ENCODE results near the gene CENPW. TPM values are rescaled to one million over a fixed set of nuclear protein-coding genes. Genes with fewer than 3 reads are reported as not detected.

Gene CENPW
- total and polyA plus RNA-seq, 4 donors, result 0.63 to 10.3 (median 4.4) TPM

DNA sequence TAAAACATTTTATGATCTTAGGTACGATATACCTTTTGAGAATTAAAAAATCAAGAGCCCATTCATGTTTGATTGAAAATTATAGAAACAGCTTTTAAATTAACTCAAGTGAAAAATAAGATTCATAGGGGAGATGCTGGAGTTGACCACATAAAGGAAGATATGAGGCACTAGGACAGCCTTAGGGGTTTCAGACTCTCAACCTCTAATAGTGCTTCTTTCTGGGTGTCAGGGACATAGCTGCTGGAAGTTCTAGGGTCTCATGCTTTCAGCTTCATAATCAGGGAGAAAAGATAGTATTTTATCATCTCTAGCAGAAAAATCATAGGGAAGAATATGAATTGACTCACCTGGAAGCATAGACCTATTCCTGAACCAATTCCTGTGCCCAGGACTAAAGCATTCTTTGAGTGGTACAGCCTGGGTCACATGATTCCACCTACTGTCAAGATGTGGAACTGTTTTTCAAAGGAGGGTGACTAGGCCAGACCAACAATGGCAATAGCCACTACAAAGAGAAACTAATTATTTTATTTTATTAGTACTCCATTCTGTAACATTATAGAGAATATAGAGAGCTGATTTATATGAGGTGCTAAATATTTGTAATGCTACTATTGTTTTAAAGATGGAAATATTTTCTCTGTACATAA lies 27.8 kb upstream of the CENPW start:
- no peak overlapping the region for H3K9ac ChIP-seq (ENCODE audit: insufficient read depth in 1 of 2, low read length in 2 of 2)
- no peak overlapping the region for H3K4me3 ChIP-seq
- H3K27ac ChIP-seq (ENCODE audit: low read depth in 1 of 2, low read length in 1 of 2), result no peak overlapping the region
- H3K36me3 ChIP-seq (ENCODE audit: control insufficient read depth in 4 of 4, insufficient read depth in 4 of 4, low read length in 4 of 4), result no peaks in the 10 kb centered on the region
- DNase-seq, result no peak
- H3K9me3 ChIP-seq (ENCODE audit: control insufficient read depth in 4 of 4, insufficient read depth in 3 of 4, low read length in 3 of 4), result no peaks in the 10 kb centered on the region
- TF ChIP-seq, protein P1, sequence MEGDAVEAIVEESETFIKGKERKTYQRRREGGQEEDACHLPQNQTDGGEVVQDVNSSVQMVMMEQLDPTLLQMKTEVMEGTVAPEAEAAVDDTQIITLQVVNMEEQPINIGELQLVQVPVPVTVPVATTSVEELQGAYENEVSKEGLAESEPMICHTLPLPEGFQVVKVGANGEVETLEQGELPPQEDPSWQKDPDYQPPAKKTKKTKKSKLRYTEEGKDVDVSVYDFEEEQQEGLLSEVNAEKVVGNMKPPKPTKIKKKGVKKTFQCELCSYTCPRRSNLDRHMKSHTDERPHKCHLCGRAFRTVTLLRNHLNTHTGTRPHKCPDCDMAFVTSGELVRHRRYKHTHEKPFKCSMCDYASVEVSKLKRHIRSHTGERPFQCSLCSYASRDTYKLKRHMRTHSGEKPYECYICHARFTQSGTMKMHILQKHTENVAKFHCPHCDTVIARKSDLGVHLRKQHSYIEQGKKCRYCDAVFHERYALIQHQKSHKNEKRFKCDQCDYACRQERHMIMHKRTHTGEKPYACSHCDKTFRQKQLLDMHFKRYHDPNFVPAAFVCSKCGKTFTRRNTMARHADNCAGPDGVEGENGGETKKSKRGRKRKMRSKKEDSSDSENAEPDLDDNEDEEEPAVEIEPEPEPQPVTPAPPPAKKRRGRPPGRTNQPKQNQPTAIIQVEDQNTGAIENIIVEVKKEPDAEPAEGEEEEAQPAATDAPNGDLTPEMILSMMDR (IDR thresholded peaks at IDR 0.05; ENCODE audit: control extremely low read depth, extremely low read depth), result no peak
- no peaks in the 10 kb centered on the region for H3K27me3 ChIP-seq (ENCODE audit: control insufficient read depth in 3 of 3, insufficient read depth in 3 of 3, low read length in 2 of 3)
- no peak for ATAC-seq (ENCODE audit: insufficient read depth, low FRiP score)
- H3K4me1 ChIP-seq (ENCODE audit: control insufficient read depth in 5 of 5, insufficient read depth in 5 of 5, low read length in 5 of 5), result no peaks in the 10 kb centered on the region
- WGBS, 2 donors, result 89 to 96% methylated on average over 1 of the region's 1 CpG

GRCh38 chr6:126313941-126314340 lies 26.0 kb upstream of the CENPW start:
- Histone ChIP-seq H3K4me1 (ENCODE audit: control insufficient read depth in 5 of 5, insufficient read depth in 5 of 5, low read length in 5 of 5) (no peaks in the 10 kb centered on the region), H3K27me3 (ENCODE audit: control insufficient read depth in 3 of 3, insufficient read depth in 3 of 3, low read length in 2 of 3) (no peaks in the 10 kb centered on the region), H3K9me3 (ENCODE audit: control insufficient read depth in 4 of 4, insufficient read depth in 3 of 4, low read length in 3 of 4) (no peaks in the 10 kb centered on the region), H3K9ac (ENCODE audit: insufficient read depth in 1 of 2, low read length in 2 of 2) (no peak overlapping the region), H3K4me3 (no peak overlapping the region), H3K36me3 (ENCODE audit: control insufficient read depth in 4 of 4, insufficient read depth in 4 of 4, low read length in 4 of 4) (no peaks in the 10 kb centered on the region), H3K27ac (ENCODE audit: low read depth in 1 of 2, low read length in 1 of 2) (no peak overlapping the region)
- 77 to 97% methylated on average over 1 of the region's 1 CpG for WGBS, 2 donors
- TF ChIP-seq, protein P1 (IDR thresholded peaks at IDR 0.05; ENCODE audit: control extremely low read depth, extremely low read depth), result no peak
- ATAC-seq (ENCODE audit: insufficient read depth, low FRiP score), result no peak
- DNase-seq, result no peak

DNA sequence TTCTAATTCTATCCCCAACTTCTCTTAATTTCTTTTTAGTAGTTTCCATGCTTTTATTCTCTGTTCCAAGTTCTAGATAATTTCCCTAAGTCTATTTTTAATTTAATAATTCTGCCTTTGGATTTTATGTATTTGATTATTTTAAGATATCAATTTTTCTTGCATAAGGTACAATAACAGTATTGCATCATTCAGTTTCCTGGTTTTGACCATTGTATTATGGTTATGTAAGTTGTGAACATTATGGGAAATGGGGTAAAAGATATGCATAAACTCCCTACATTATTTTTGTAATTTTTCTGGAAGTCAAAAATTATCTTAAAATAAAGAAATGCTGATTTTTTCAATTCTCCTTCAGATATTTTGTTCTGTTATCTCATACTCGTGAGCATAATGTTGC lies 21.1 kb upstream of the CENPW start:
- no peak overlapping the region for H3K9ac ChIP-seq (ENCODE audit: insufficient read depth in 1 of 2, low read length in 2 of 2)
- no peak overlapping the region for H3K4me3 ChIP-seq
- 83 to 89% methylated on average over 1 of the region's 1 CpG for WGBS, 2 donors
- DNase-seq (no peak), ATAC-seq (ENCODE audit: insufficient read depth, low FRiP score) (no peak)
- H3K4me1 ChIP-seq (ENCODE audit: control insufficient read depth in 5 of 5, insufficient read depth in 5 of 5, low read length in 5 of 5), result no peaks in the 10 kb centered on the region
- TF ChIP-seq, protein P1 (IDR thresholded peaks at IDR 0.05; ENCODE audit: control extremely low read depth, extremely low read depth), result no peak
- no peaks in the 10 kb centered on the region for H3K9me3 ChIP-seq (ENCODE audit: control insufficient read depth in 4 of 4, insufficient read depth in 3 of 4, low read length in 3 of 4)
- no peaks in the 10 kb centered on the region for H3K27me3 ChIP-seq (ENCODE audit: control insufficient read depth in 3 of 3, insufficient read depth in 3 of 3, low read length in 2 of 3)
- H3K36me3 ChIP-seq (ENCODE audit: control insufficient read depth in 4 of 4, insufficient read depth in 4 of 4, low read length in 4 of 4), result no peaks in the 10 kb centered on the region
- H3K27ac ChIP-seq (ENCODE audit: low read depth in 1 of 2, low read length in 1 of 2), result no peak overlapping the region

DNA sequence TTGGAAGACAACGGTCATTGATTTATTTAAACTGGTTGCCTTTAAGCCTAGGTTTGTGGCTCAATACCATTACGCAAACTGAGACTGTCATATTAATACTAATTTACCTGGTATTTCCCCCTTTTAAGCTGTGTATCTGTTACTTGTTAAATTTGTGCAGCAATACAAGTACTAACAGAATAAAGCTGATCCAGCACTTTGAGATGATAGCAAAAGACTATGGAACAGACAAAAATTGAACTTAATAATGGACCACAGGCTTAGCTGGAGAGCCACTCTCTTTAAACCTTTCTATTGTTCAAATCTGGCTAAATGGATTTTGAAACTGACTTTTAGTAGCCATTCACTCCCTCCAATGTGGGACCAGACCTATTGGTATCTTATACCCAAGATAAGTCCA lies 6.2 kb upstream of the CENPW start:
- TF ChIP-seq, protein P1 (IDR thresholded peaks at IDR 0.05; ENCODE audit: control extremely low read depth, extremely low read depth), result no peak
- no peak overlapping the region for H3K9ac ChIP-seq (ENCODE audit: insufficient read depth in 1 of 2, low read length in 2 of 2)
- no peak overlapping the region for H3K27ac ChIP-seq (ENCODE audit: low read depth in 1 of 2, low read length in 1 of 2)
- no peaks in the 10 kb centered on the region for H3K9me3 ChIP-seq (ENCODE audit: control insufficient read depth in 4 of 4, insufficient read depth in 3 of 4, low read length in 3 of 4)
- no peaks in the 10 kb centered on the region for H3K27me3 ChIP-seq (ENCODE audit: control insufficient read depth in 3 of 3, insufficient read depth in 3 of 3, low read length in 2 of 3)
- H3K36me3 ChIP-seq (ENCODE audit: control insufficient read depth in 4 of 4, insufficient read depth in 4 of 4, low read length in 4 of 4), result no peaks in the 10 kb centered on the region
- ATAC-seq (ENCODE audit: insufficient read depth, low FRiP score), result no peak
- DNase-seq, result no peak
- 91 to 94% methylated on average over 2 of the region's 2 CpGs for WGBS, 2 donors
- peaks cover 0 to 7% (median 0%) of the 10 kb centered on the region in 5 donors for H3K4me1 ChIP-seq (ENCODE audit: control insufficient read depth in 5 of 5, insufficient read depth in 5 of 5, low read length in 5 of 5)
- no peak overlapping the region for H3K4me3 ChIP-seq

All from lung (tissue), 12 donors.